Endothelial cell of umbilical vein (primary cell): ENCODE data around the gene AMZ1.

Experiments
- CTCF ChIP-seq, 2 donors: IDR thresholded peaks; 1 replicate in 1 of 2; 2 replicates in 1 of 2; pipeline ENCODE4 v1.5.1; 2011; ENCODE audit warnings: low read length in 2 of 2, mild to moderate bottlenecking in 2 of 2, moderate library complexity in 2 of 2, control low read depth in 1 of 2, inconsistent platforms in 1 of 2, low read depth in 1 of 2; ENCODE audit not compliant: insufficient read depth in 1 of 2; ENCODE audit errors: extremely low read depth in 1 of 2
- EZH2 ChIP-seq: IDR thresholded peaks from 2 replicates; pipeline ENCODE4 v1.6.1; 2012; ENCODE audit warnings: borderline replicate concordance, low read depth, mild to moderate bottlenecking, moderate library complexity, low read length, inconsistent platforms; ENCODE audit not compliant: severe bottlenecking
- FOS ChIP-seq: IDR thresholded peaks from 2 replicates; pipeline ENCODE4 v1.6.1; 2011; ENCODE audit warnings: mild to moderate bottlenecking, low read length, moderate library complexity, borderline replicate concordance; ENCODE audit not compliant: insufficient read depth
- JUN ChIP-seq: IDR thresholded peaks from 2 replicates; pipeline ENCODE4 v1.6.1; 2011; ENCODE audit warnings: borderline replicate concordance, low read depth; ENCODE audit not compliant: insufficient read length, insufficient read depth
- POLR2A ChIP-seq: IDR thresholded peaks from 2 replicates; pipeline ENCODE4 v1.6.1; 2012; ENCODE audit warnings: low read depth, mild to moderate bottlenecking, control low read depth, low read length

DNA sequence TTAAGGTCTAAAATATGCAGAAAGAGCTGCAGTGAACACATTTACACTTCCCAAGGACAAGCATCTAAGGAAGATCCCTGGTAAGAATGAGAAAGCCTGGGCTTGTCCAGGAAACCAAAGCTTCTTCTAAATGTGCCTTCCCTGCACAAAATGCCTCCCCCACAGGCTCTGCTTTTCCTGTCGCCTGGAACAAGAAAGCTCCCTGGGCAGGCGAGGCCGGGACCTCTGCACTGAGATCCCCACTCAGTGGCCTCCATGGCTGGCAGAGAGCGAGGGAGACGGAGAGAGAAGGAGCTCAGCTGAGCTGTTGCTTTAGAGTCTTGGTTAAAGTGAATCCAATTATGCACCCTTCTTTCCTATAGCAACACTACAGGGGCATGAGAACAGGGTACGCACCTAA lies 75.6 kb downstream of the AMZ1 start:
- TF ChIP-seq EZH2 (no peak), CTCF (IDR thresholded peaks at IDR 0.05; ENCODE audit: extremely low read depth in 1 of 2, insufficient read depth in 1 of 2, low read depth in 1 of 2, low read length in 2 of 2) (no peak), POLR2A (no peak), FOS (no peak), JUN (no peak)
